ENCODE measurements around the gene ADIPOR2. TPM values are rescaled to one million over a fixed set of nuclear protein-coding genes. Genes with fewer than 3 reads are reported as not detected.

Gene ADIPOR2
- total RNA-seq, 4 donors from 2014 or later, result 40.3 to 47.9 (median 43.4) TPM

- no peaks in the 10 kb centered on the region for H3K9me3 ChIP-seq
- peaks cover 15% of the 10 kb centered on the region for H3K4me1 ChIP-seq
- H3K27me3 ChIP-seq, result peaks cover 20% of the 10 kb centered on the region
- no peak overlapping the region for H3K4me3 ChIP-seq
- WGBS, result 86% methylated on average over 6 of the region's 10 CpGs
- TF ChIP-seq POLR2A (IDR thresholded peaks at IDR 0.05) (no peak), CTCF (IDR thresholded peaks at IDR 0.05) (no peak), POLR2AphosphoS5 (IDR thresholded peaks at IDR 0.05) (no peak), EP300 (IDR thresholded peaks at IDR 0.05) (no peak)
- no peak for DNase-seq (ENCODE audit: low spot score in 2 of 2)
- H3K27ac ChIP-seq, result no peak overlapping the region
- no peaks in the 10 kb centered on the region for H3K36me3 ChIP-seq
Observed at GRCh38 chr12:1810931-1811280, 120.0 kb downstream of the ADIPOR2 start.

DNA sequence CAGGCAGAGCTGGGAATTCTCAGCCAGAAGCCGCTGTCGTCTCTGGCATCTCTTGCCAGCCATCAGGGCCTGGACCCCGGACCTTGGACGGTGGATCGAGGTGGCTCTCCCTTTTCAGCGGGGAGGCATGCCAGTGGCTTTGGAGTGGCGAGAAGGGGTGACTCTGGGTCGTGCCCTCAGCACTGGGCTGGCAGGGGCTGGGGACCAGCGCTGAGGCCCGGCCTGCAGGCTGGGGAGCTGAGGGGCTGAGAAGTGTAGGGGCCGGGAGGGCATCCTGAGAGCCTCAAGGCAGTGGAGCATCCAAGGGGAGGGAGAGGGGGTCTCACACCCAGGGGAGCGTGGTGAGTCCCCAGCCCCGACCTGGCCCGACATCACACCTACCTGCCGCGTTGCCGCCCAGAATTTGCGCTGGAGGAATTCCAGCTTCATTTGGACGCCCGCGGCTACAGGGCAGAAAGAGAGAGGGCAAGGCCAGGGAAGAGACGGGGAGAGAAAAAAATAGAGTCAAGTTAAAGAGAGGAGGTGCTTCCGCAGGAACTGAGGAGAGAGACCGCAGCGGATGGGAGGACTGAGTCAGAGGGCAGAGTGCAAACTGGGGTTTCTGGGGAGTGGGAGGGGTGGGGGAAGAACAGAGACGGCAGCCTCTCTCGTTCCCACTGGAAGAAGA is 120.5 kb downstream of the ADIPOR2 start:
- Histone ChIP-seq H3K27ac (peak overlapping the region; percentile 24), H3K4me3 (no peak overlapping the region)

GRCh38 chr12:1811948-1812291 is 121.0 kb downstream of the ADIPOR2 start:
- no peak for DNase-seq (ENCODE audit: low spot score in 2 of 2)
- TF ChIP-seq EP300 (IDR thresholded peaks at IDR 0.05) (no peak), CTCF (IDR thresholded peaks at IDR 0.05) (no peak), POLR2A (IDR thresholded peaks at IDR 0.05) (no peak), POLR2AphosphoS5 (IDR thresholded peaks at IDR 0.05) (no peak)
- Histone ChIP-seq H3K27ac (peak overlapping the region; percentile 24), H3K36me3 (no peaks in the 10 kb centered on the region), H3K9me3 (no peaks in the 10 kb centered on the region), H3K4me1 (peaks cover 6% of the 10 kb centered on the region), H3K27me3 (peaks cover 20% of the 10 kb centered on the region), H3K4me3 (no peak overlapping the region)
- WGBS, result 74% methylated on average over 6 of the region's 6 CpGs

More for the DNA sequence above, 120.5 kb downstream of the ADIPOR2 start:
- 70% methylated on average over 27 of the region's 27 CpGs for WGBS
- H3K4me1 ChIP-seq, result peaks cover 10% of the 10 kb centered on the region
- peaks cover 20% of the 10 kb centered on the region for H3K27me3 ChIP-seq
- DNase-seq (ENCODE audit: low spot score in 2 of 2), result no peak
- no peaks in the 10 kb centered on the region for H3K9me3 ChIP-seq
- TF ChIP-seq EP300 (IDR thresholded peaks at IDR 0.05) (no peak), POLR2A (IDR thresholded peaks at IDR 0.05) (no peak), POLR2AphosphoS5 (IDR thresholded peaks at IDR 0.05) (no peak), CTCF (IDR thresholded peaks at IDR 0.05) (no peak)
- H3K36me3 ChIP-seq, result no peaks in the 10 kb centered on the region

DNA sequence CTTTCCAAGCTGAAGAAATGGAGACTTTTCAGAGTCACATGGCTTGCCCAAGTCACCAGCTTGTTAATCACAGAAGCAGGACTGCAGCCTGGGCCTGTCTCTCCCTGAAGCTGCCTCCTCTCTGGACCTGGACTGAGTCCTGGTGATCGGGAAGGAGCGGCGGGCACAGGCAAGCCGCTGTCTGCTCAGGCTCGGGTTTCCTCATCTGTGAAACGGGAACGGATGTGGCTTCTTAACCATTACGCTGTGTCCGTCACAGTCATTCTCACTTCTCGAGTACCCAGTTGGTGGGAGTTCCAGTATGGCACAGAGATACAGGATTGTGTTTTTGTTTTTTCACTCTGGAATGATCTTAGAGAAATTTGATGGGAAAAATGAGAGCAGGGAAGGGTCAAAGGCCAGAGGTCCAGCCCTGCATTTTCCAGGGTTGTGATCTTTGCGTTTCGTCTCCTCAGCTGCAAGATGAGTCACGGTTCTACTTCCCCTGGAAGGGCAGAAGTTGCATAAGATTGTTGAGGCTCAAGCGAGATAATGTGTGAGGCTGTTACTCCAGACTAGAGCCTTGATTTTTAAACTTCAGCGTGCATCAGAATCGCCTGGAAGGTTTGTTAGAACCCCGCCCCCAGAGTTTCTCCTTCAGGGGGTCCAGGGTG is 121.9 kb downstream of the ADIPOR2 start:
- Histone ChIP-seq H3K4me1 (peaks cover 6% of the 10 kb centered on the region), H3K36me3 (no peaks in the 10 kb centered on the region), H3K27ac (peak overlapping the region; percentile 24), H3K27me3 (peaks cover 20% of the 10 kb centered on the region), H3K9me3 (no peaks in the 10 kb centered on the region), H3K4me3 (no peak overlapping the region)
- no peak for DNase-seq (ENCODE audit: low spot score in 2 of 2)
- TF ChIP-seq CTCF (IDR thresholded peaks at IDR 0.05), result no peak
- no peak for TF ChIP-seq EP300 (IDR thresholded peaks at IDR 0.05)
- TF ChIP-seq POLR2A (IDR thresholded peaks at IDR 0.05), result no peak
- TF ChIP-seq POLR2AphosphoS5 (IDR thresholded peaks at IDR 0.05), result no peak
- WGBS, result 83% methylated on average over 17 of the region's 17 CpGs

- TF ChIP-seq CTCF (IDR thresholded peaks at IDR 0.05) (no peak), POLR2AphosphoS5 (IDR thresholded peaks at IDR 0.05) (no peak), EP300 (IDR thresholded peaks at IDR 0.05) (no peak), POLR2A (IDR thresholded peaks at IDR 0.05) (no peak)
- Histone ChIP-seq H3K36me3 (no peaks in the 10 kb centered on the region), H3K4me3 (no peak overlapping the region), H3K27me3 (peaks cover 24% of the 10 kb centered on the region), H3K27ac (no peak overlapping the region), H3K4me1 (peaks cover 6% of the 10 kb centered on the region), H3K9me3 (no peaks in the 10 kb centered on the region)
- no peak for DNase-seq (ENCODE audit: low spot score in 2 of 2)
- 46% methylated on average over 8 of the region's 8 CpGs for WGBS
Observed at GRCh38 chr12:1814266-1814665, 123.4 kb downstream of the ADIPOR2 start.
